VCaP (cell line): Measurements from ENCODE around the gene GLTP.

Source experiments
- H3K27ac ChIP-seq: fragments of 450-650 bp; 2 replicates; pipeline ENCODE4 v1.5.1; 2017
- TF ChIP-seq, protein P1 (sequence below): fragments of 450-650 bp; conservative IDR thresholded peaks from 2 replicates; pipeline ENCODE4 v1.5.1; 2017; ENCODE audit warnings: mild to moderate bottlenecking, moderate library complexity

The GLTP gene

GRCh38 chr12:109804820-109805761 is 75.2 kb downstream of the GLTP start:
- TF ChIP-seq, protein P1, sequence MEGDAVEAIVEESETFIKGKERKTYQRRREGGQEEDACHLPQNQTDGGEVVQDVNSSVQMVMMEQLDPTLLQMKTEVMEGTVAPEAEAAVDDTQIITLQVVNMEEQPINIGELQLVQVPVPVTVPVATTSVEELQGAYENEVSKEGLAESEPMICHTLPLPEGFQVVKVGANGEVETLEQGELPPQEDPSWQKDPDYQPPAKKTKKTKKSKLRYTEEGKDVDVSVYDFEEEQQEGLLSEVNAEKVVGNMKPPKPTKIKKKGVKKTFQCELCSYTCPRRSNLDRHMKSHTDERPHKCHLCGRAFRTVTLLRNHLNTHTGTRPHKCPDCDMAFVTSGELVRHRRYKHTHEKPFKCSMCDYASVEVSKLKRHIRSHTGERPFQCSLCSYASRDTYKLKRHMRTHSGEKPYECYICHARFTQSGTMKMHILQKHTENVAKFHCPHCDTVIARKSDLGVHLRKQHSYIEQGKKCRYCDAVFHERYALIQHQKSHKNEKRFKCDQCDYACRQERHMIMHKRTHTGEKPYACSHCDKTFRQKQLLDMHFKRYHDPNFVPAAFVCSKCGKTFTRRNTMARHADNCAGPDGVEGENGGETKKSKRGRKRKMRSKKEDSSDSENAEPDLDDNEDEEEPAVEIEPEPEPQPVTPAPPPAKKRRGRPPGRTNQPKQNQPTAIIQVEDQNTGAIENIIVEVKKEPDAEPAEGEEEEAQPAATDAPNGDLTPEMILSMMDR: peak; percentile 98

DNA sequence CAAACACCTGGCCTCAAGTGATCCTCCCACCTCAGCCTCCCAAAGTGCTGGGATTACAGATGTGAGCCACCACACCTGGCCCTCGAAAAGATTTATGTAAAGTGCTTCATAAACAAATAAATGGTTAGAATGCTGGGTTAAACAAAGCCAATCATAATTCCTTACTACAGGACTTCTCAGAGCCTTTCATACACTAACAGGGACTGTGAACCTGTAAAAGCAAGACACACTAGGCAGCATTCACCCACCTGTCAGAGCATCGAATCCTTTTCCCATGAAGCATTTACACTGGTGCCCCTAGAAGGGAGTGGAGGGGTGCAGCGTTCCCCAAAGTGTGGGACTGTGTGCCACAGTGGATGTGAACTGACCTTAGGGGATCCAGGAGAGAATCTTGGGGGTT is 76.7 kb downstream of the GLTP start:
- no peak overlapping the region for H3K27ac ChIP-seq
- TF ChIP-seq, protein P1: no peak

More at GRCh38 chr12:109804820-109805761, 75.2 kb downstream of the GLTP start:
- H3K27ac ChIP-seq: no peak overlapping the region

DNA sequence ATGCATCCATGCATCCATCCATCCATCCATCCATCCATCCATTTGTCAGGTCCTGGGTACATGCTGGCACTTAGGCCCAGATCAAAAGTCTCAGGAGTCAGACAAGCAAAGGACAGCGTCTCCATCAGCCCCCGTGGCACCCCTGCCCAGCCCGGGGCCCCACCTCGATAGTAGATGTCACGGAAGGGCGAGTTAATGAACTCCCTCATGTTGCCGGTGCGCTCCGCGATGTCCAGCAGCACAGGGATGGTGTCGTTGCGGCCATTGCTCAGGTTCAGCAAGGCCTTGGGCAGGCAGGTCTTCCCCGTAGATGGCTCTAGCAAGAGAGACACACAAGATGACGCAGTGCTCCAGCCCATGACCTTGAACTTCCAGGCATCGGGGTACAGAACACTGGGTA is 77.5 kb downstream of the GLTP start:
- TF ChIP-seq, protein P1: no peak
- H3K27ac ChIP-seq: no peak overlapping the region
